GM21619 (cell line): ENCODE measurements around the gene SLC66A2.
"Not testable (repeated sequence)": the region's sequence is repeated elsewhere in the genome, so short reads cannot be mapped to it uniquely, and the experiment has no call there.

Experiments used
- ATAC-seq: cut with Tn5 transposase; IDR thresholded peaks from one replicate; pipeline ENCODE4 v1.9.1; 2021; ENCODE audit not compliant: unreplicated experiment

The SLC66A2 gene

DNA sequence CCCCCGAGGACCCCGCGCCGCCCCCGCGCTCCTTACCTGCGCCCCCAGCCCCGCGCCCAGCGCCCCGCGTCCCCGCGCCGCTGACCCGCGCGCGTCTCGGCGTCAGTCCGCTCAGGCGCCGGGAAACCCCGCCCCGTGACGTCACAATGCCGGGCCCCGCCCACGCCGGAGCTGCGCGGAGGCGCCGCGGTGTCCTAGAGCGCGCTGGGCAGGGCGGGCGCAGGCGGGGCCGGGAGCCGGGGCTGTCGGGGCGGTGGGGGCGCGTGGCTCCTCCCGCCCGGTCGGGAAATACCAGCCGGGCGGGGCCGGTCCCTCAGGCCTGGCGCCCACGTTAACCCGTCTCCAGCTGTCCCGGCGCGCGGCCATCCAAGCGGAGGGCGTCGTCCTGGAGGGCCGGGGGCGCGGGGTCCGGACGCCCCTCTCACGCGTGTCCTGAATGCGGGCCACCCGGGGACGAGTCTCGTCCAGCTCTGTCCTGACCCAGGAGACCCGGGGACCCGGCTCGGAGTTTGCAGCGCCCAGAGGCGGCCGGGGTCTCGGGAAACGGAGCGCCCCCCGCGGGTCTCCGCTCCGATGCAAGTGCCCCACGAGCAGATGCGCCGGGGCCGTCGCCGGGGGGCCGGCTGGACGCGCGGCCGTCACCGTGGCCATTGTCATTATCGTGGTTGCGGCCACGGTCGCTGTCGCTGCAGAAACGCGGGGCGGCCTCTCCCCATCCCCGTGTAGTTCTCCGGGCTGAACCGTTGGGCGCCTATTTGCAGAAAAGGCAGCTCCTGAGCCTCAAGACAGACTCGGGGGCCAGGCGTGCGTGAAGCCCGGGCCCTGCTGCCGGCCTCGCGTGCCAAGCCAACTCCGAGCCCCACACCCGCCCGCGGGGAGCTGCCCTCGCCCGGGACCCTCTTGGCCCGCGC lies at the start of gene SLC66A2:
Gene SLC66A2, minus strand, starts transcription at position 109 of the 911 bp plus-strand sequence. CDS start 727 bp downstream, outside the sequence.
- peak; percentile 72 for ATAC-seq

- ATAC-seq, result no peak
These were observed 49.4 kb upstream of the SLC66A2 start for GRCh38 chr18:80000877-80001276.

DNA sequence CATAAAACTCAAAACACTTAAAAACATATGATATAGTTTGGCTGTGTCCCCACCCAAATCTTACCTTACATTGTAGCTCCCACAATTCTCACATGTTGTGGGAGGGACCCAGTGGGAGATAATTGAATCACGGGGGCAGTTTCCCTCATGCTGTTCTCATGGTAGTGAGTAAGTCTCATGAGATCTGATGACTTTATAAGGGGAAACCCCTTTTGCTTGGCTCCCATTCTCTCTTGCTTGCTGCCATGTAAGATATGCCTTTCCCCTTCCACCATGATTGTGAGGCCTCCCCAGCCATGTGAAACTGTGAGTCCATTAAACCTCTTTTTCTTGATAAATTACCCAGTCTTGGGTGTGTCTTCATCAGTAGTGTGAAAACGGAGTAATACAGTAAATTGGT lies 48.2 kb upstream of the SLC66A2 start:
- ATAC-seq, result not testable (repeated sequence)

- no peak for ATAC-seq
These were observed 40.0 kb upstream of the SLC66A2 start for GRCh38 chr18:79991494-79991893.

GRCh38 chr18:79989195-79989497 lies 37.7 kb upstream of the SLC66A2 start:
- no peak for ATAC-seq

DNA sequence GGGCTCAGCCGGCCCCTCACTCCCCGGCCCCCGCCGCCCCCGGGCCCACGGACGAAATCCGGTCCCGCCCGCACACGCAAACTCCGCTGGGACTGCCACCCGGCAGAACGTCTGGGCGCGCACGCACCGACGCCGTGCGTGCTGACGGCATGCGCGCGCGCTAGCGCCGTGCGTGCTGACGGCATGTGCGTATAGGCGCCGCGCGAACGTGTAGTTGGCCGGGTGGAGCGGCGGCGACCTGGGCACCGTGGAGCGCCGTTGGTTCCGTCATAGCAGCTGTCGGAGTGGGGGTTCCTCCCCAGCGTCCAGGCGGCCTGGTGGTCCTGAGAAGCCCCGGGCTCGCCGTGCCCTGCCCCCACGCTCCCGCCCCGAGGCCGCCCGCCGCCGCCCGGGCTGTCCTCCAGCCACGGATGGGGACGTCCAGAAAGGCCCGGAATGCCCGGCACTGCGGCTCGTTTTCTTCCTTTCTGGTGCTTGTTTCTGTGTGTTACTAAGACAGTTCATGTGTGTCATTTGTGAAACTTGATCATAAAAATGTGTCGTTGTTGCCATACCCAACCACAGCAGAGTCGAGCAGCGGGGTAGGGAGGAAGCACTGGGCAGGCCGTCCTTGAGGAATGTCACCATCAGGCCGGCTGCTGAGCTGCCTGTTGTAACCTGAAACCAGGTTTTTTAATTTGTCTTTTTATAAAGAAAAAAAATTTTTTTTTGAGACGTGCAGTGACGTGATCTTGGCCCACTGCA lies 37.2 kb upstream of the SLC66A2 start, which contains the start of gene TXNL4A:
Gene TXNL4A, minus strand, starts transcription at position 113 of the 744 bp plus-strand sequence. CDS start 171 bp downstream, outside the sequence.
- peak; percentile 97 for ATAC-seq

DNA sequence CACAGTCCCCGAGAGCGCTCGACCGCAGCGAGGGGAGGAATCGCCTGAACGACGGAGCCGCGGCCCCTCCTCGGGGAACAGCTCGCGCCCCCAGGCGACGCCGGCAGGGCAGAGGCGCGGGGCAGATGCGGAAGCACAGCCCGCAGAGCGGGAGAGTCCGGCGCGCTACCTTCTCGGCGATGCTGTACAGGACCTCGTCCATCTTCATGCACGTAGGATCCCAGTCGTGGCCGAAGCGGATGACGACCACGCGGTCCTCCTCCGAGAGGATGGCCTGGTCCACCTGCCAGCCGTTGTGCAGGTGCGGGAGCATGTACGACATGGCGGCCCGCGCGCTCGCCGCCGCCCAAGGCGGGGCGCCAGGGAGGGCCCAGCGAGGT lies 36.6 kb upstream of the SLC66A2 start:
- peak; percentile 60 for ATAC-seq

- ATAC-seq, result no peak
These were observed 36.1 kb upstream of the SLC66A2 start for GRCh38 chr18:79987566-79987965.

- ATAC-seq, result no peak
These were observed 35.3 kb upstream of the SLC66A2 start for GRCh38 chr18:79986726-79987125.

GRCh38 chr18:79985172-79985571 lies 33.7 kb upstream of the SLC66A2 start:
- ATAC-seq, result no peak

- no peak for ATAC-seq
These were observed 32.3 kb upstream of the SLC66A2 start for GRCh38 chr18:79983793-79984192.

GRCh38 chr18:79983253-79983652 lies 31.8 kb upstream of the SLC66A2 start:
- no peak for ATAC-seq

GRCh38 chr18:79982736-79983135 lies 31.3 kb upstream of the SLC66A2 start:
- no peak for ATAC-seq

GRCh38 chr18:79980585-79980984 lies 29.1 kb upstream of the SLC66A2 start:
- no peak for ATAC-seq

GRCh38 chr18:79979843-79980242 lies 28.4 kb upstream of the SLC66A2 start:
- ATAC-seq, result no peak

DNA sequence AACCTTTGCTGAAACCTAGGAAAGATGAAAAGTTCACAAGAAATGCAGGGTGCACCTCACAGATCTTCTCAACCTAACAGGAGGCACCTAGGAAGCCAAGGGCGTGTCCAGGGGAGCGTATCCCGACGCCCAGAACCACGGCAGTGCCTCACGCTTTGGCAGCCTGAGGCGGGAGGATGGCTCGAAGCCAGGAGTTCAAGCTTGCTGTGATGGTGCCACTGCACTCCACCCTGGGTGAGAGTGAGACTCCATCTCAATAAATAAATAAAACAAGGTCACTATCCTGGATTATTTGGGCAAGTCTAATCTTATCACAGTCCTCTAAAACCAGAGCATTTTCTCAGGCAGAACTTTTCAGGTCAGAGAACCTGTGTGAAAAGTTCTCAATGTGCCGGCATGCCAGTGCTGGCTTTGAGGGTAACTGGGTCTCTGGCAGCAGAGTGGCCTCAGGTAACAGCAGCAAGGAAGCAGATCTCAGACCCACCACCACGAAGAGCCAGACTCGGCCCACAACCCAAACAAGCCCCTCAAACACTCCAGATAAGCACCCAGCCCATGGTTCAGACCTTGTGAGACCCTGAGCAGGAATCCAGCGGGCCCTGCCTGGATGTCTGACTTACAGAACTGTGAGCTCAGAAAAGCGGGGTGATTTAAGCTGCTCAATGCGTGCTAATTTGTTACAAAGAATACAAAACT lies 24.7 kb upstream of the SLC66A2 start:
- ATAC-seq, result no peak

GRCh38 chr18:79975043-79975442 lies 23.6 kb upstream of the SLC66A2 start:
- no peak for ATAC-seq

- no peak for ATAC-seq
These were observed 22.7 kb upstream of the SLC66A2 start for GRCh38 chr18:79974025-79974654.

DNA sequence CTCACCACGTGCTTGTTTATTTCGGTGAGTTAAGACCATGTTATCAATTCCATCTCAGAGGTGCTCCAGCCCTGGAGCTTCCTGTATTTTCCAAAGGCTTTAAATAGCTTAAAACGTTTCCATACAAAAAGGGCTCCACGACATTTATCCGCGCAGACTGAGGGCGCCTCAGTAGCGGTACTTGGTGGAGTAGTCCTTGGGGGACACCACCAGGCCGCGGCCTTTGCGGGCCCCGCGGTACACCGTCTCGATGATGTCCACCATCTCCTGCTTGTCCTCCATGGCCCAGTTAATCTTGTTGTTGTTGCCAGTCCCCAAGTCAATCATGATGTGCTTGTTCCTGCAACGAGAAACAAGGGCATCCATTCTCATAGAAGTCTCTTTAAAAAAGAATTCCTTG lies 22.1 kb upstream of the SLC66A2 start:
- ATAC-seq, result no peak

DNA sequence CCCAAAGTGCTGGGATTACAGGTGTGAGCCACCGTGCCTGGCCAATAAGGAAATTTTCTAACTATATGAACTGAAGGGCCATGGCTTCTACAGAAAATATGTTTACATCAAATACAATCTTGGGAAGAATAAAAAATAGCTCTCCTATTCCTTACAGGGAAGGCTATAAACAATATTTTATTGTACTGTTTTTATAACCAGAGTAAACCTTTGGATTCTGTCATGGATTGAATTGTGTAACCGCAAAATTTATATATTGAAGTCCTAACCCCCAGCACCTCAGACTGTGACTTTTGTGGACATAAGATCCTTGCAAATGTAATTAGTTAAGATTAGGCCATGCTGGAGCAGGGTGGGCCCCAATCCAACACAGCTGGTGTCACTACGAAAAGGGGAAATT lies 21.3 kb upstream of the SLC66A2 start:
- no peak for ATAC-seq

DNA sequence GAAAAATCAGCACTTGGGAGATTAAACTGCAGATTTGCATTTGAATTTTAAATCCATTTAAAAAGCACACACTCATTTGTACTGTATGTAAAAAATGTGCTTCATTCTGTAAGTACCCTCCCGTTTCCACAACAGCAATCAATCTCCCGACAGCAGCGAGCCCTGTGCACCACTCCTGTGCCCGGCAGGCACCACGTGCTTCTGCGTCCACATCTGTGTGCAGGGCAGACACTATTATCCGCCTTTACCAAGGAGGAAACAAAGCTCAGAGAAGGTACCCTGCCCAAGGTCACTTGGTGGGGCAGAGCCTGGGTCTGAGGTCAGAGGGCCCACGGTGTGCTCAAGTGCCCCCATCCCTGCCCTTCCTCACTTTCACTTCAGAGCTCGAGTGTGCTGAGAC lies 20.5 kb upstream of the SLC66A2 start:
- no peak for ATAC-seq
